HG03066 (cell line): ENCODE results near the gene MTCL1.

ENCODE experiments used
- ATAC-seq: cut with Tn5 transposase; IDR thresholded peaks from one replicate; pipeline ENCODE4 v1.9.1; 2021; ENCODE audit warnings: low read depth; ENCODE audit not compliant: unreplicated experiment

Gene MTCL1

GRCh38 chr18:8787371-8787670 is 82.0 kb downstream of the MTCL1 start:
- no peak for ATAC-seq

- no peak for ATAC-seq
These were observed 82.4 kb downstream of the MTCL1 start for GRCh38 chr18:8787794-8788193.

- no peak for ATAC-seq
These were observed 83.4 kb downstream of the MTCL1 start for GRCh38 chr18:8788503-8789429.

GRCh38 chr18:8791171-8791651 is 85.9 kb downstream of the MTCL1 start:
- ATAC-seq, result no peak

GRCh38 chr18:8792688-8793316 is 87.4 kb downstream of the MTCL1 start:
- ATAC-seq, result no peak

- no peak for ATAC-seq
These were observed 88.2 kb downstream of the MTCL1 start for GRCh38 chr18:8793445-8794155.

GRCh38 chr18:8794156-8794933 is 89.0 kb downstream of the MTCL1 start:
- ATAC-seq, result no peak

- no peak for ATAC-seq
These were observed 89.6 kb downstream of the MTCL1 start for GRCh38 chr18:8794934-8795280.

- ATAC-seq, result no peak
These were observed 90.4 kb downstream of the MTCL1 start for GRCh38 chr18:8795586-8796325.

- no peak for ATAC-seq
These were observed 91.8 kb downstream of the MTCL1 start for GRCh38 chr18:8797206-8797605.

GRCh38 chr18:8799001-8799400 is 93.6 kb downstream of the MTCL1 start:
- ATAC-seq, result no peak

- ATAC-seq, result no peak
These were observed 94.5 kb downstream of the MTCL1 start for GRCh38 chr18:8799596-8800441.

- no peak for ATAC-seq
These were observed 95.1 kb downstream of the MTCL1 start for GRCh38 chr18:8800445-8800844.

- no peak for ATAC-seq
These were observed 95.5 kb downstream of the MTCL1 start for GRCh38 chr18:8800876-8801262.

- ATAC-seq, result no peak
These were observed 96.0 kb downstream of the MTCL1 start for GRCh38 chr18:8801263-8801901.

- ATAC-seq, result no peak
These were observed 96.8 kb downstream of the MTCL1 start for GRCh38 chr18:8802017-8802672.

GRCh38 chr18:8803063-8803795 is 97.9 kb downstream of the MTCL1 start:
- ATAC-seq, result no peak

GRCh38 chr18:8803957-8804356 is 98.6 kb downstream of the MTCL1 start:
- ATAC-seq, result no peak
